K562 (cell line): Measurements from ENCODE around the gene AK4. TPM values are rescaled to one million over a fixed set of nuclear protein-coding genes. Genes with fewer than 3 reads are reported as not detected.
A peak's percentile ranks its signal among the peaks of the same experiment; 100 is the strongest.

Source experiments
- CHD1 ChIP-seq: fragments of 200-600 bp; sonication (generic); IDR thresholded peaks from one replicate; pipeline ENCODE4 v1.6.1; 2012; ENCODE audit warnings: mild to moderate bottlenecking, moderate library complexity, low read length, inconsistent platforms
- CTBP1 ChIP-seq: fragments of 450-650 bp; IDR thresholded peaks from 2 replicates; pipeline ENCODE4 v1.6.1; 2016; ENCODE audit warnings: borderline replicate concordance
- DNMT1 ChIP-seq: fragments of 450-650 bp; IDR thresholded peaks from 2 replicates; pipeline ENCODE4 v1.6.1; 2016; ENCODE audit warnings: antibody characterized with exemption, mild to moderate bottlenecking
- JUNB ChIP-seq: fragments of 450-650 bp; formaldehyde crosslinking; conservative IDR thresholded peaks from 2 replicates; pipeline ENCODE4 v1.4.0; 2020; ENCODE audit warnings: mild to moderate bottlenecking
- KLF1 ChIP-seq: fragments of 450-650 bp; IDR thresholded peaks from 2 replicates; pipeline ENCODE4 v1.6.1; 2016; ENCODE audit warnings: missing genetic modification characterization, missing compliant biosample characterization
- NRF1 ChIP-seq, 2 experiments: fragments of 450-650 bp; IDR thresholded peaks in 1 of 2; conservative IDR thresholded peaks in 1 of 2; 2 replicates each; pipeline ENCODE4 v1.6.1; 2014; ENCODE audit warnings: mild to moderate bottlenecking in 2 of 2
- PHF21A ChIP-seq: fragments of 450-650 bp; IDR thresholded peaks from 2 replicates; pipeline ENCODE4 v1.6.1; 2017; ENCODE audit warnings: low read depth, borderline replicate concordance
- RCOR1 ChIP-seq, 2 experiments: IDR thresholded peaks; 2 replicates each; pipeline ENCODE4 v1.6.1; 2012; ENCODE audit warnings: low read depth in 2 of 2, low read length in 2 of 2, borderline replicate concordance in 1 of 2, improper control_type of control experiment in 1 of 2
- SIRT6 ChIP-seq: IDR thresholded peaks from one replicate; pipeline ENCODE4 v1.6.1; 2012; ENCODE audit warnings: low read depth, mild to moderate bottlenecking, control low read depth, inconsistent platforms, low read length, moderate library complexity
- SMARCA5 ChIP-seq: fragments of 450-650 bp; IDR thresholded peaks from 2 replicates; pipeline ENCODE4 v1.6.1; 2016
- TRIM24 ChIP-seq, 2 experiments: fragments of 450-650 bp; IDR thresholded peaks; 2 replicates each; pipeline ENCODE4 v1.6.1; 2016
- ZNF224 ChIP-seq: sonication (generic); formaldehyde crosslinking; IDR thresholded peaks from 2 replicates; pipeline ENCODE4 v1.8.0; 2022; ENCODE audit warnings: mild to moderate bottlenecking, missing genetic modification reagents
- ZNF232 ChIP-seq: sonication (generic); formaldehyde crosslinking; IDR thresholded peaks from 2 replicates; pipeline ENCODE4 v1.8.0; 2022; ENCODE audit warnings: mild to moderate bottlenecking, missing genetic modification reagents
- ZNF408 ChIP-seq: fragments of 250-450 bp; sonication (Bioruptor Pico); IDR thresholded peaks from 2 replicates; pipeline ENCODE4 v1.4.0; 2020; ENCODE audit warnings: low read depth, mild to moderate bottlenecking, moderate library complexity
- ZNF699 ChIP-seq: fragments of 250-450 bp; sonication (Bioruptor Pico); IDR thresholded peaks from 2 replicates; pipeline ENCODE4 v1.8.0; 2021; ENCODE audit warnings: mild to moderate bottlenecking, moderate library complexity; ENCODE audit not compliant: insufficient replicate concordance
- polyA plus RNA-seq, 8 experiments: library from polyadenylated mRNA; depleted of rRNA in 4 of 8; stranded (reverse) in 5 of 8; unstranded in 3 of 8; fragments of >200 nt; fragmentation: Nextera tagmentation in 2 of 8; fragmentation: Illumina TruSeq in 1 of 8; extraction: Ambion mirVana in 2 of 8; extraction: Trizol in 1 of 8; gene quantifications; 2 replicates each; pipeline versions ENCODE4 v1.2.1 to v1.2.3, GENCODE V29; 2011 to 2014; ENCODE audit warnings: inconsistent platforms in 1 of 8, missing spikeins in 1 of 8
- total RNA-seq, 7 experiments: library from RNA; depleted of rRNA in 6 of 7; stranded (reverse); fragments of >200 nt in 6 of 7; fragmentation: Illumina TruSeq in 2 of 7; extraction: Trizol in 2 of 7; gene quantifications; 2 replicates each; pipeline versions ENCODE4 v1.2.1 to v1.2.3, GENCODE V29; 2011 to 2021; ENCODE audit warnings: low replicate concordance in 1 of 7
- TF ChIP-seq, protein P1 (sequence below), 2 experiments: fragments of 450-650 bp in 1 of 2; IDR thresholded peaks; 2 replicates each; pipeline ENCODE4 v1.6.1; 2011 to 2017; ENCODE audit warnings: low read depth in 2 of 2, antibody characterized with exemption in 1 of 2, borderline replicate concordance in 1 of 2, low read length in 1 of 2, mild to moderate bottlenecking in 1 of 2, mixed read lengths in 1 of 2; ENCODE audit not compliant: control insufficient read depth in 1 of 2
- TF ChIP-seq, protein P2 (sequence below): fragments of 250-450 bp; sonication (Bioruptor Pico); IDR thresholded peaks from 2 replicates; pipeline ENCODE4 v1.4.0; 2020; ENCODE audit warnings: mild to moderate bottlenecking, moderate library complexity
- TF ChIP-seq, protein P3 (sequence below), 2 experiments: fragments of 450-650 bp; IDR thresholded peaks; 2 replicates each; pipeline ENCODE4 v1.6.1; 2018; ENCODE audit warnings: mild to moderate bottlenecking in 2 of 2, low read depth in 1 of 2; ENCODE audit not compliant: partially characterized antibody in 2 of 2
- TF ChIP-seq, protein P4 (sequence below): sonication (generic); IDR thresholded peaks from 2 replicates; pipeline ENCODE4 v1.6.1; 2016

Gene AK4
- total and polyA plus RNA-seq, 9 of the 15 experiments (the other 6 are each of a cell fraction or from before 2014, with no cell fraction given), result 10.4 to 96.6 (median 21.5) TPM

GRCh38 chr1:65165269-65165993 is 17.4 kb downstream of the AK4 start (continued):
- TF ChIP-seq, protein P1, sequence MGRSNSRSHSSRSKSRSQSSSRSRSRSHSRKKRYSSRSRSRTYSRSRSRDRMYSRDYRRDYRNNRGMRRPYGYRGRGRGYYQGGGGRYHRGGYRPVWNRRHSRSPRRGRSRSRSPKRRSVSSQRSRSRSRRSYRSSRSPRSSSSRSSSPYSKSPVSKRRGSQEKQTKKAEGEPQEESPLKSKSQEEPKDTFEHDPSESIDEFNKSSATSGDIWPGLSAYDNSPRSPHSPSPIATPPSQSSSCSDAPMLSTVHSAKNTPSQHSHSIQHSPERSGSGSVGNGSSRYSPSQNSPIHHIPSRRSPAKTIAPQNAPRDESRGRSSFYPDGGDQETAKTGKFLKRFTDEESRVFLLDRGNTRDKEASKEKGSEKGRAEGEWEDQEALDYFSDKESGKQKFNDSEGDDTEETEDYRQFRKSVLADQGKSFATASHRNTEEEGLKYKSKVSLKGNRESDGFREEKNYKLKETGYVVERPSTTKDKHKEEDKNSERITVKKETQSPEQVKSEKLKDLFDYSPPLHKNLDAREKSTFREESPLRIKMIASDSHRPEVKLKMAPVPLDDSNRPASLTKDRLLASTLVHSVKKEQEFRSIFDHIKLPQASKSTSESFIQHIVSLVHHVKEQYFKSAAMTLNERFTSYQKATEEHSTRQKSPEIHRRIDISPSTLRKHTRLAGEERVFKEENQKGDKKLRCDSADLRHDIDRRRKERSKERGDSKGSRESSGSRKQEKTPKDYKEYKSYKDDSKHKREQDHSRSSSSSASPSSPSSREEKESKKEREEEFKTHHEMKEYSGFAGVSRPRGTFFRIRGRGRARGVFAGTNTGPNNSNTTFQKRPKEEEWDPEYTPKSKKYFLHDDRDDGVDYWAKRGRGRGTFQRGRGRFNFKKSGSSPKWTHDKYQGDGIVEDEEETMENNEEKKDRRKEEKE (IDR thresholded peaks at IDR 0.05; ENCODE audit: borderline replicate concordance in 1 of 2, control insufficient read depth in 1 of 2, low read depth in 2 of 2, low read length in 1 of 2), result no peak
- TF ChIP-seq, protein P2, sequence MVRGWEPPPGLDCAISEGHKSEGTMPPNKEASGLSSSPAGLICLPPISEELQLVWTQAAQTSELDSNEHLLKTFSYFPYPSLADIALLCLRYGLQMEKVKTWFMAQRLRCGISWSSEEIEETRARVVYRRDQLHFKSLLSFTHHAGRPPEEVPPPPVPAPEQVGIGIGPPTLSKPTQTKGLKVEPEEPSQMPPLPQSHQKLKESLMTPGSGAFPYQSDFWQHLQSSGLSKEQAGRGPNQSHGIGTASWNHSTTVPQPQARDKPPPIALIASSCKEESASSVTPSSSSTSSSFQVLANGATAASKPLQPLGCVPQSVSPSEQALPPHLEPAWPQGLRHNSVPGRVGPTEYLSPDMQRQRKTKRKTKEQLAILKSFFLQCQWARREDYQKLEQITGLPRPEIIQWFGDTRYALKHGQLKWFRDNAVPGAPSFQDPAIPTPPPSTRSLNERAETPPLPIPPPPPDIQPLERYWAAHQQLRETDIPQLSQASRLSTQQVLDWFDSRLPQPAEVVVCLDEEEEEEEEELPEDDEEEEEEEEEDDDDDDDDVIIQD (CRISPR knock-in tag), result no peak
- TF ChIP-seq CTBP1, result peak; percentile 86
- TF ChIP-seq ZNF232 (CRISPR knock-in tag), result no peak
- TF ChIP-seq, protein P3, sequence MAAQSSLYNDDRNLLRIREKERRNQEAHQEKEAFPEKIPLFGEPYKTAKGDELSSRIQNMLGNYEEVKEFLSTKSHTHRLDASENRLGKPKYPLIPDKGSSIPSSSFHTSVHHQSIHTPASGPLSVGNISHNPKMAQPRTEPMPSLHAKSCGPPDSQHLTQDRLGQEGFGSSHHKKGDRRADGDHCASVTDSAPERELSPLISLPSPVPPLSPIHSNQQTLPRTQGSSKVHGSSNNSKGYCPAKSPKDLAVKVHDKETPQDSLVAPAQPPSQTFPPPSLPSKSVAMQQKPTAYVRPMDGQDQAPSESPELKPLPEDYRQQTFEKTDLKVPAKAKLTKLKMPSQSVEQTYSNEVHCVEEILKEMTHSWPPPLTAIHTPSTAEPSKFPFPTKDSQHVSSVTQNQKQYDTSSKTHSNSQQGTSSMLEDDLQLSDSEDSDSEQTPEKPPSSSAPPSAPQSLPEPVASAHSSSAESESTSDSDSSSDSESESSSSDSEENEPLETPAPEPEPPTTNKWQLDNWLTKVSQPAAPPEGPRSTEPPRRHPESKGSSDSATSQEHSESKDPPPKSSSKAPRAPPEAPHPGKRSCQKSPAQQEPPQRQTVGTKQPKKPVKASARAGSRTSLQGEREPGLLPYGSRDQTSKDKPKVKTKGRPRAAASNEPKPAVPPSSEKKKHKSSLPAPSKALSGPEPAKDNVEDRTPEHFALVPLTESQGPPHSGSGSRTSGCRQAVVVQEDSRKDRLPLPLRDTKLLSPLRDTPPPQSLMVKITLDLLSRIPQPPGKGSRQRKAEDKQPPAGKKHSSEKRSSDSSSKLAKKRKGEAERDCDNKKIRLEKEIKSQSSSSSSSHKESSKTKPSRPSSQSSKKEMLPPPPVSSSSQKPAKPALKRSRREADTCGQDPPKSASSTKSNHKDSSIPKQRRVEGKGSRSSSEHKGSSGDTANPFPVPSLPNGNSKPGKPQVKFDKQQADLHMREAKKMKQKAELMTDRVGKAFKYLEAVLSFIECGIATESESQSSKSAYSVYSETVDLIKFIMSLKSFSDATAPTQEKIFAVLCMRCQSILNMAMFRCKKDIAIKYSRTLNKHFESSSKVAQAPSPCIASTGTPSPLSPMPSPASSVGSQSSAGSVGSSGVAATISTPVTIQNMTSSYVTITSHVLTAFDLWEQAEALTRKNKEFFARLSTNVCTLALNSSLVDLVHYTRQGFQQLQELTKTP (IDR thresholded peaks at IDR 0.05; ENCODE audit: low read depth in 1 of 2, partially characterized antibody in 2 of 2), result no peak
- TF ChIP-seq TRIM24 (IDR thresholded peaks at IDR 0.05), result 0 out of 4 replicates have a peak, but pooled peaks of 1 of the 2 experiments have one; percentile 11
- peak in 1 of 2 experiments; percentile 33; a peak in 1 of 4 replicates for TF ChIP-seq RCOR1 (IDR thresholded peaks at IDR 0.05; ENCODE audit: borderline replicate concordance in 1 of 2, low read depth in 2 of 2, low read length in 2 of 2)
- no peak for TF ChIP-seq DNMT1
- no peak for TF ChIP-seq SMARCA5
- TF ChIP-seq SIRT6, result no peak
- TF ChIP-seq ZNF408 (CRISPR knock-in tag), result no peak
- no peak for TF ChIP-seq PHF21A
- no peak for TF ChIP-seq CHD1
- no peak for TF ChIP-seq ZNF224 (CRISPR knock-in tag)
- no peak for TF ChIP-seq NRF1 (conservative IDR thresholded peaks at IDR 0.05 in 1 of 2, IDR thresholded peaks at IDR 0.05 in 1 of 2)
- no peak for TF ChIP-seq ZNF699 (CRISPR knock-in tag)
- TF ChIP-seq JUNB (CRISPR knock-in tag), result no peak
- TF ChIP-seq, protein P4, sequence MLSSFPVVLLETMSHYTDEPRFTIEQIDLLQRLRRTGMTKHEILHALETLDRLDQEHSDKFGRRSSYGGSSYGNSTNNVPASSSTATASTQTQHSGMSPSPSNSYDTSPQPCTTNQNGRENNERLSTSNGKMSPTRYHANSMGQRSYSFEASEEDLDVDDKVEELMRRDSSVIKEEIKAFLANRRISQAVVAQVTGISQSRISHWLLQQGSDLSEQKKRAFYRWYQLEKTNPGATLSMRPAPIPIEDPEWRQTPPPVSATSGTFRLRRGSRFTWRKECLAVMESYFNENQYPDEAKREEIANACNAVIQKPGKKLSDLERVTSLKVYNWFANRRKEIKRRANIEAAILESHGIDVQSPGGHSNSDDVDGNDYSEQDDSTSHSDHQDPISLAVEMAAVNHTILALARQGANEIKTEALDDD, result no peak
- TF ChIP-seq KLF1 (tag), result no peak
